ENCODE measurements around the gene NT5DC3.
A peak's percentile ranks its signal among the peaks of the same experiment; 100 is the strongest.

The NT5DC3 gene

GRCh38 chr12:103830025-103830725 is 10.9 kb downstream of the NT5DC3 start (continued):
- TF ChIP-seq PPARA (CRISPR knock-in tag; IDR thresholded peaks at IDR 0.05; ENCODE audit: borderline replicate concordance) (no peak), CSDC2 (CRISPR knock-in tag; IDR thresholded peaks at IDR 0.05) (no peak), TCF4 (CRISPR knock-in tag; IDR thresholded peaks at IDR 0.05; ENCODE audit: borderline replicate concordance) (no peak), ARNTL (CRISPR knock-in tag; IDR thresholded peaks at IDR 0.05; ENCODE audit: borderline replicate concordance, low read depth) (no peak), ZFP30 (CRISPR knock-in tag; IDR thresholded peaks at IDR 0.05) (no peak)

GRCh38 chr12:103829092-103829491 is 11.9 kb downstream of the NT5DC3 start:
- peak; percentile 47; the same call in 2 of the 3 replicates for ATAC-seq
- TF ChIP-seq PATZ1 (CRISPR knock-in tag; IDR thresholded peaks at IDR 0.05; ENCODE audit: borderline replicate concordance) (no peak), OSR1 (CRISPR knock-in tag; IDR thresholded peaks at IDR 0.05) (no peak), ZC3H10 (CRISPR knock-in tag; IDR thresholded peaks at IDR 0.05) (no peak), SNAI2 (CRISPR knock-in tag; IDR thresholded peaks at IDR 0.05) (no peak), ZNF70 (CRISPR knock-in tag; IDR thresholded peaks at IDR 0.05) (no peak), ISL1 (CRISPR knock-in tag; IDR thresholded peaks at IDR 0.05) (no peak), ZNF8 (CRISPR knock-in tag; IDR thresholded peaks at IDR 0.05) (no peak)

GRCh38 chr12:103827911-103828391 is 13.1 kb downstream of the NT5DC3 start:
- ATAC-seq = peak; percentile 24; the same call in 1 of the 3 replicates
- no peak for TF ChIP-seq ZC3H10 (CRISPR knock-in tag; IDR thresholded peaks at IDR 0.05)
- TF ChIP-seq ISL1 (CRISPR knock-in tag; IDR thresholded peaks at IDR 0.05) = no peak
- TF ChIP-seq RARB (CRISPR knock-in tag; IDR thresholded peaks at IDR 0.05) = no peak
- no peak for TF ChIP-seq TCF4 (CRISPR knock-in tag; IDR thresholded peaks at IDR 0.05; ENCODE audit: borderline replicate concordance)
- no peak for TF ChIP-seq POU6F1 (CRISPR knock-in tag; IDR thresholded peaks at IDR 0.05; ENCODE audit: borderline replicate concordance, low read depth)
- no peak for TF ChIP-seq PPARA (CRISPR knock-in tag; IDR thresholded peaks at IDR 0.05; ENCODE audit: borderline replicate concordance)
- TF ChIP-seq ZNF8 (CRISPR knock-in tag; IDR thresholded peaks at IDR 0.05) = no peak
- no peak for TF ChIP-seq OSR1 (CRISPR knock-in tag; IDR thresholded peaks at IDR 0.05)
- no peak for TF ChIP-seq SNAI2 (CRISPR knock-in tag; IDR thresholded peaks at IDR 0.05)
- TF ChIP-seq ESRRG (CRISPR knock-in tag; IDR thresholded peaks at IDR 0.05) = no peak
- no peak for TF ChIP-seq TOX (CRISPR knock-in tag; IDR thresholded peaks at IDR 0.05; ENCODE audit: borderline replicate concordance)
- no peak for TF ChIP-seq ZNF70 (CRISPR knock-in tag; IDR thresholded peaks at IDR 0.05)
- no peak for TF ChIP-seq BACH2 (CRISPR knock-in tag; IDR thresholded peaks at IDR 0.05; ENCODE audit: borderline replicate concordance)
- no peak for TF ChIP-seq ZNF565 (CRISPR knock-in tag; conservative IDR thresholded peaks at IDR 0.05; ENCODE audit: low read depth)
- no peak for TF ChIP-seq CSDC2 (CRISPR knock-in tag; IDR thresholded peaks at IDR 0.05)

- no peak for TF ChIP-seq ZNF8 (CRISPR knock-in tag; IDR thresholded peaks at IDR 0.05)
- no peak for TF ChIP-seq TCF4 (CRISPR knock-in tag; IDR thresholded peaks at IDR 0.05; ENCODE audit: borderline replicate concordance)
- TF ChIP-seq ZFP30 (CRISPR knock-in tag; IDR thresholded peaks at IDR 0.05) = no peak
- no peak for TF ChIP-seq TSHZ2 (CRISPR knock-in tag; IDR thresholded peaks at IDR 0.05)
- TF ChIP-seq PATZ1 (CRISPR knock-in tag; IDR thresholded peaks at IDR 0.05; ENCODE audit: borderline replicate concordance) = peak; percentile 34; the same call in 1 of the 2 replicates
- TF ChIP-seq ZNF70 (CRISPR knock-in tag; IDR thresholded peaks at IDR 0.05) = no peak
- no peak for TF ChIP-seq GLIS3 (CRISPR knock-in tag; IDR thresholded peaks at IDR 0.05)
- ATAC-seq = peak; percentile 56
These were observed 16.2 kb downstream of the NT5DC3 start for GRCh38 chr12:103824845-103825244.

All from SK-N-SH treated with all-trans-retinoic acid at 6 μM for 48 hours (cell line).